DOHH2 (cell line): ENCODE data around the gene FAM237A.

Source experiments
- H3F3A ChIP-seq: fragments of 200-600 bp; sonication (generic), shearing (Covaris generic); 2 replicates; pipeline ENCODE4 v1.6.0; 2016; ENCODE audit warnings: antibody characterized with exemption, mild to moderate bottlenecking; ENCODE audit not compliant: control insufficient read depth, insufficient read depth
- H3K27ac ChIP-seq: fragments of 200-600 bp; sonication (generic); 2 replicates; pipeline ENCODE4 v1.5.1; 2014; ENCODE audit warnings: low read depth, mild to moderate bottlenecking, low read length, moderate library complexity
- H3K27me3 ChIP-seq: fragments of 200-600 bp; sonication (generic); 2 replicates; pipeline ENCODE4 v1.6.1; 2014; ENCODE audit warnings: mild to moderate bottlenecking, low read length, mixed read lengths; ENCODE audit not compliant: control insufficient read depth
- H3K36me3 ChIP-seq: fragments of 200-600 bp; sonication (generic); 2 replicates; pipeline ENCODE4 v1.6.1; 2014; ENCODE audit warnings: mild to moderate bottlenecking, low read length, moderate library complexity, mixed read lengths; ENCODE audit not compliant: control insufficient read depth
- H3K4me1 ChIP-seq: fragments of 200-600 bp; sonication (generic); 2 replicates; pipeline ENCODE4 v1.6.1; 2014; ENCODE audit warnings: mild to moderate bottlenecking, low read length, mixed read lengths; ENCODE audit not compliant: control insufficient read depth
- H3K4me2 ChIP-seq: fragments of 200-600 bp; sonication (generic); 2 replicates; pipeline ENCODE4 v1.6.0; 2014; ENCODE audit warnings: mild to moderate bottlenecking, low read length, moderate library complexity
- H3K4me3 ChIP-seq: fragments of 200-600 bp; sonication (generic); 2 replicates; pipeline ENCODE4 v1.5.1; 2014; ENCODE audit warnings: mild to moderate bottlenecking, low read length, mixed read lengths
- H3K79me2 ChIP-seq: fragments of 200-600 bp; sonication (generic); 2 replicates; pipeline ENCODE4 v1.6.1; 2014; ENCODE audit warnings: mild to moderate bottlenecking, low read length, mixed read lengths; ENCODE audit not compliant: control insufficient read depth
- H3K9me2 ChIP-seq: fragments of 200-600 bp; sonication (generic); replicated peaks from 2 replicates; pipeline ENCODE4 v1.6.1; 2014; ENCODE audit warnings: mild to moderate bottlenecking, low read length, mixed read lengths; ENCODE audit not compliant: control insufficient read depth
- H3K9me3 ChIP-seq: fragments of 200-600 bp; sonication (generic); 2 replicates; pipeline ENCODE4 v1.6.1; 2014; ENCODE audit warnings: antibody characterized with exemption, low read length, mixed read lengths; ENCODE audit not compliant: control insufficient read depth, insufficient read depth
- H4K20me1 ChIP-seq: fragments of 200-600 bp; sonication (generic); 2 replicates; pipeline ENCODE4 v1.6.0; 2014; ENCODE audit warnings: low read depth, mild to moderate bottlenecking, antibody characterized with exemption, low read length, moderate library complexity; ENCODE audit not compliant: control insufficient read depth, insufficient read depth
- EZH2phosphoT487 ChIP-seq: fragments of 200-600 bp; sonication (generic); IDR thresholded peaks from 2 replicates; pipeline ENCODE4 v1.6.1; 2017; ENCODE audit warnings: borderline replicate concordance, mild to moderate bottlenecking, antibody characterized with exemption, low read length, moderate library complexity, mixed read lengths
- TF ChIP-seq, protein P1 (sequence below): fragments of 200-600 bp; sonication (generic); IDR thresholded peaks from one replicate; pipeline ENCODE4 v1.5.1; 2014; ENCODE audit warnings: antibody characterized with exemption, mild to moderate bottlenecking, low read depth, low read length; ENCODE audit not compliant: poor library complexity, severe bottlenecking

FAM237A gene

DNA sequence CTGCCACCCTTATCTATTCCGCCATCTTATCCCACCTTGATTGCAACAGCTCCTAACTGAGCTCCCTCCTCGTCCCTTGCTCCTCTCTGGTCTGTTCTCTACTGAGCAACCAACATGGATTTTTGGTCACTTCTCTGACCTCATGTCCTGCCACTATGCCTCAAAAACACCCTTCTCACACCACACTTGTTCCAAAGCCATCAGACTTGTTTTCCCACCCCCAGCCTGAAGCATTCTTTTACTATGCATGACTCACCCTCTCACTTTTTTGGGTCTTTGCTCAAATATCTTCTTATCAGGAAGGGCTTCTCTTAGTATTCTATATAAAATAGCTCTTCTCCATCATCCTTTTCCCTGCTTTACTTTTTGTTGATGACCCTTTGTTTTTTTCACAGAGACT, 2.7 kb upstream of the FAM237A start:
- no peaks in the 10 kb centered on the region for H3K9me2 ChIP-seq
- H3K4me1 ChIP-seq = no peaks in the 10 kb centered on the region
- H3K4me2 ChIP-seq = no peak overlapping the region
- H3K4me3 ChIP-seq = no peak overlapping the region
- TF ChIP-seq, protein P1, sequence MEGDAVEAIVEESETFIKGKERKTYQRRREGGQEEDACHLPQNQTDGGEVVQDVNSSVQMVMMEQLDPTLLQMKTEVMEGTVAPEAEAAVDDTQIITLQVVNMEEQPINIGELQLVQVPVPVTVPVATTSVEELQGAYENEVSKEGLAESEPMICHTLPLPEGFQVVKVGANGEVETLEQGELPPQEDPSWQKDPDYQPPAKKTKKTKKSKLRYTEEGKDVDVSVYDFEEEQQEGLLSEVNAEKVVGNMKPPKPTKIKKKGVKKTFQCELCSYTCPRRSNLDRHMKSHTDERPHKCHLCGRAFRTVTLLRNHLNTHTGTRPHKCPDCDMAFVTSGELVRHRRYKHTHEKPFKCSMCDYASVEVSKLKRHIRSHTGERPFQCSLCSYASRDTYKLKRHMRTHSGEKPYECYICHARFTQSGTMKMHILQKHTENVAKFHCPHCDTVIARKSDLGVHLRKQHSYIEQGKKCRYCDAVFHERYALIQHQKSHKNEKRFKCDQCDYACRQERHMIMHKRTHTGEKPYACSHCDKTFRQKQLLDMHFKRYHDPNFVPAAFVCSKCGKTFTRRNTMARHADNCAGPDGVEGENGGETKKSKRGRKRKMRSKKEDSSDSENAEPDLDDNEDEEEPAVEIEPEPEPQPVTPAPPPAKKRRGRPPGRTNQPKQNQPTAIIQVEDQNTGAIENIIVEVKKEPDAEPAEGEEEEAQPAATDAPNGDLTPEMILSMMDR = no peak
- no peak for TF ChIP-seq EZH2phosphoT487
- no peaks in the 10 kb centered on the region for H3K27me3 ChIP-seq
- no peaks in the 10 kb centered on the region for H3F3A ChIP-seq
- no peaks in the 10 kb centered on the region for H3K36me3 ChIP-seq
- no peak overlapping the region for H3K27ac ChIP-seq
- H3K9me3 ChIP-seq = no peaks in the 10 kb centered on the region
- H4K20me1 ChIP-seq = no peaks in the 10 kb centered on the region
- no peaks in the 10 kb centered on the region for H3K79me2 ChIP-seq

DNA sequence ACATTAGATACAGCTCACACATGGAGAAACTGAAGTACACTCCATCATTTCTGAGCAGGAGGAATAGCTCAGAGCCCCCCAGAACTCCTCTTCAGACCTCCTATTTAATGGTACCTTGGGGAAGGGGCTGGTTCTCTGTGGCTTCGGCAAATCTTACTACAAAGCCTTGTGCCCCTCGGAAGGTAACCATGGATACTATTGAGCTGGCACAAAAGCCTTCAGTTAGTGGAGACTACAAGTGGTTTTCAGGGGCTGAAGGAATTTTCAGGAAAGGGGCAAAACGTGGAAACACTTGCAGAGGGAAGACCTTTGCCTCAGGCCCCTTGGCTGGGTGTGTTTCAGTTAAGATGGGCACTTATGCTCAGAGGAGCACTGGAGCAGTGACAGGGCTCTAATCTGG, 1.1 kb upstream of the FAM237A start:
- no peaks in the 10 kb centered on the region for H3K79me2 ChIP-seq
- H3K4me2 ChIP-seq = no peak overlapping the region
- H3K27me3 ChIP-seq = no peaks in the 10 kb centered on the region
- no peaks in the 10 kb centered on the region for H4K20me1 ChIP-seq
- no peak overlapping the region for H3K4me3 ChIP-seq
- no peaks in the 10 kb centered on the region for H3K9me3 ChIP-seq
- no peaks in the 10 kb centered on the region for H3K4me1 ChIP-seq
- H3K36me3 ChIP-seq = no peaks in the 10 kb centered on the region
- H3K27ac ChIP-seq = no peak overlapping the region
- H3F3A ChIP-seq = no peaks in the 10 kb centered on the region
- TF ChIP-seq EZH2phosphoT487 = no peak
- TF ChIP-seq, protein P1 = no peak
- no peaks in the 10 kb centered on the region for H3K9me2 ChIP-seq

DNA sequence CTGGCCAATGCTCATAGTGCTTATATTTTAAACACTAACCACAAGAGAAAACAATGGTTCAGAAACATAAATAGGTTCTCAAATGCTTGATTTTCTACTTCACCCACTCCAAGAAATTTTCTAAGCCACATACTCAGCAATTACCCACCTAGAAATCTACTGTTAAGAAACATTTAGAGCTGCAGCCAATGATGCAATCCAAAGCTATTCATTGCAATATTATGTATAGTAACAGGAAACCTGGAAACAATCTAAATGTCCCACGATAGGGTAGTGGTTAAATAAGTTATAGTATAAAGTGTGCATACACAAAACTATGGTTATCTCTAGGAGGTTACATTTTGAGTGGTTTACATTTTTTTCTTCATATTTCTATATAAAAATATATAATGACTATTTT, 5.7 kb downstream of the FAM237A start:
- H3K79me2 ChIP-seq = no peaks in the 10 kb centered on the region
- H3K36me3 ChIP-seq = no peaks in the 10 kb centered on the region
- H3F3A ChIP-seq = no peaks in the 10 kb centered on the region
- H3K9me2 ChIP-seq = no peaks in the 10 kb centered on the region
- no peaks in the 10 kb centered on the region for H4K20me1 ChIP-seq
- no peaks in the 10 kb centered on the region for H3K9me3 ChIP-seq
- H3K4me2 ChIP-seq = no peak overlapping the region
- no peaks in the 10 kb centered on the region for H3K27me3 ChIP-seq
- H3K4me3 ChIP-seq = no peak overlapping the region
- H3K4me1 ChIP-seq = no peaks in the 10 kb centered on the region
- H3K27ac ChIP-seq = no peak overlapping the region
- TF ChIP-seq EZH2phosphoT487 = no peak
- TF ChIP-seq, protein P1 = no peak

DNA sequence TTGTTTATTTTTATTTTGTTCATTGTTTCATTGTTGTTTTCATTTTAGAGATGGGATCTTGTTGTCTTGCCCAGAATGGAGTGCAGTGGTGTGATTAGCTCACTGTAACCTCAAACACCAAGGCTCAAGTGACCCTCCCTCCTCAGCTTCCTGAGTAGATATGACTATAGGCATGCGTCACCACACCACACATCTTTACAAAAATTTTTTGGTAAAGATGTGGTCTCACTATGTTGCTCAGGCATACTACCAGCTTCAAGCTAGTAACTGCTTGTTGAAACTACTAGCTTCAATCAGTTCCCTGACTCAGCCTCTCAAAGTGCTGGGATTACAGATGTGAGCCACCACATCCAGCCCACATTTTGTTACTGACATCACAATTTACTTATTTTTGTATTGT, 14.8 kb downstream of the FAM237A start:
- Histone ChIP-seq H3K4me2 (no peak overlapping the region), H3F3A (no peaks in the 10 kb centered on the region), H4K20me1 (no peaks in the 10 kb centered on the region), H3K9me2 (no peaks in the 10 kb centered on the region), H3K9me3 (no peaks in the 10 kb centered on the region), H3K27ac (no peak overlapping the region), H3K79me2 (no peaks in the 10 kb centered on the region), H3K4me3 (no peak overlapping the region), H3K27me3 (no peaks in the 10 kb centered on the region), H3K4me1 (no peaks in the 10 kb centered on the region), H3K36me3 (no peaks in the 10 kb centered on the region)
- TF ChIP-seq, protein P1 = no peak
- TF ChIP-seq EZH2phosphoT487 = no peak
